ENCODE data around the gene TBC1D4.

- TF ChIP-seq ARNT (IDR thresholded peaks at IDR 0.05): no peak
- TF ChIP-seq SUZ12 (IDR thresholded peaks at IDR 0.05): no peak
- no peak for TF ChIP-seq FOXK2 (IDR thresholded peaks at IDR 0.05)
- TF ChIP-seq SP1 (IDR thresholded peaks at IDR 0.05): no peak
- TF ChIP-seq BHLHE40 (IDR thresholded peaks at IDR 0.05; ENCODE audit: borderline replicate concordance): no peak
- TF ChIP-seq TARDBP (IDR thresholded peaks at IDR 0.05): no peak
- TF ChIP-seq PKNOX1 (IDR thresholded peaks at IDR 0.05): no peak
- TF ChIP-seq FOXM1 (IDR thresholded peaks at IDR 0.05; ENCODE audit: borderline replicate concordance): no peak
- TF ChIP-seq ZNF384 (IDR thresholded peaks at IDR 0.05): no peak
- TF ChIP-seq ELF4 (IDR thresholded peaks at IDR 0.05): no peak
- TF ChIP-seq FOXA1 (IDR thresholded peaks at IDR 0.05): no peak
These were observed 151.2 kb downstream of the TBC1D4 start for GRCh38 chr13:75330770-75331169.

Measured in HEK293T (cell line).